Tibial nerve (tissue), 4 donors: ENCODE data around the gene CLDN9.

Experiments used
- CTCF ChIP-seq, 5 experiments: fragments of 200-600 bp in 3 of 5; fragments of 450-650 bp in 2 of 5; sonication (generic) in 3 of 5; IDR thresholded peaks; one replicate each; pipeline ENCODE4 v1.5.1; 2016 to 2019; ENCODE audit warnings: antibody characterized with exemption in 5 of 5, mild to moderate bottlenecking in 3 of 5, moderate library complexity in 2 of 5
- EP300 ChIP-seq, 2 donors: sonication (generic); formaldehyde crosslinking; IDR thresholded peaks; one replicate each; pipeline ENCODE4 v1.6.1; 2017; ENCODE audit warnings: antibody characterized with exemption in 2 of 2, mild to moderate bottlenecking in 1 of 2
- POLR2A ChIP-seq, 2 donors: fragments of 450-650 bp; IDR thresholded peaks; one replicate each; pipeline ENCODE4 v1.6.1; 2017; ENCODE audit warnings: antibody characterized with exemption in 2 of 2, mild to moderate bottlenecking in 2 of 2, moderate library complexity in 2 of 2

- TF ChIP-seq CTCF (IDR thresholded peaks at IDR 0.05) (no peak), POLR2A (IDR thresholded peaks at IDR 0.05) (no peak), EP300 (IDR thresholded peaks at IDR 0.05) (no peak)
Measured at GRCh38 chr16:3050487-3050886, 37.8 kb downstream of the CLDN9 start.
